HUES64 (cell line): ENCODE measurements around the gene MEGF6.

Source experiments
- H3K27ac ChIP-seq: 2 replicates; pipeline ENCODE4 v1.7.0; 2013; ENCODE audit warnings: low read depth, low read length, inconsistent platforms
- H3K27me3 ChIP-seq: 2 replicates; pipeline ENCODE4 v1.6.1; 2013; ENCODE audit warnings: mild to moderate bottlenecking, low read length; ENCODE audit not compliant: insufficient read depth
- H3K36me3 ChIP-seq: 2 replicates; pipeline ENCODE4 v1.6.1; 2013; ENCODE audit warnings: mild to moderate bottlenecking, low read length; ENCODE audit not compliant: insufficient read depth
- H3K4me1 ChIP-seq: 2 replicates; pipeline ENCODE4 v1.6.1; 2013; ENCODE audit warnings: mild to moderate bottlenecking, low read length, moderate library complexity; ENCODE audit not compliant: insufficient read depth
- H3K4me3 ChIP-seq: 2 replicates; pipeline ENCODE4 v1.5.1; 2013; ENCODE audit warnings: mild to moderate bottlenecking, low read length, moderate library complexity
- H3K9ac ChIP-seq: 2 replicates; pipeline ENCODE4 v1.6.1; 2013; ENCODE audit warnings: mild to moderate bottlenecking, low read depth, low read length
- H3K9me3 ChIP-seq: 2 replicates; pipeline ENCODE4 v1.6.1; 2013; ENCODE audit warnings: low read depth, low read length; ENCODE audit not compliant: insufficient read depth
- WGBS: fragments of 150-250, 120-280 bp; methylation state at CpG from one replicate; pipeline ENCODE4 v1.1.7; 2013; ENCODE audit warnings: missing lambda C conversion rate; 5-methylcytosine and 5-hydroxymethylcytosine counted together

The MEGF6 gene

GRCh38 chr1:3511306-3511705, 100.0 kb downstream of the MEGF6 start:
- Histone ChIP-seq H3K27ac (no peak overlapping the region), H3K36me3 (no peaks in the 10 kb centered on the region), H3K4me3 (no peak overlapping the region), H3K9me3 (no peaks in the 10 kb centered on the region), H3K9ac (no peak overlapping the region), H3K27me3 (no peaks in the 10 kb centered on the region), H3K4me1 (no peaks in the 10 kb centered on the region)
- 96% methylated on average over 16 of the region's 16 CpGs for WGBS

- Histone ChIP-seq H3K36me3 (no peaks in the 10 kb centered on the region), H3K9me3 (no peaks in the 10 kb centered on the region), H3K27ac (no peak overlapping the region), H3K27me3 (no peaks in the 10 kb centered on the region), H3K9ac (no peak overlapping the region), H3K4me1 (no peaks in the 10 kb centered on the region), H3K4me3 (no peak overlapping the region)
- 97% methylated on average over 12 of the region's 12 CpGs for WGBS
Measured at GRCh38 chr1:3510956-3511250, 100.4 kb downstream of the MEGF6 start.

- no peak overlapping the region for H3K4me3 ChIP-seq
- H3K27me3 ChIP-seq = no peaks in the 10 kb centered on the region
- H3K9ac ChIP-seq = no peak overlapping the region
- no peaks in the 10 kb centered on the region for H3K36me3 ChIP-seq
- no peak overlapping the region for H3K27ac ChIP-seq
- 93% methylated on average over 32 of the region's 32 CpGs for WGBS
- H3K9me3 ChIP-seq = no peaks in the 10 kb centered on the region
- H3K4me1 ChIP-seq = no peaks in the 10 kb centered on the region
Measured at GRCh38 chr1:3510136-3510955, 101.0 kb downstream of the MEGF6 start.

- no peaks in the 10 kb centered on the region for H3K9me3 ChIP-seq
- H3K27ac ChIP-seq = no peak overlapping the region
- no peaks in the 10 kb centered on the region for H3K36me3 ChIP-seq
- 93% methylated on average over 21 of the region's 21 CpGs for WGBS
- H3K4me1 ChIP-seq = no peaks in the 10 kb centered on the region
- no peak overlapping the region for H3K4me3 ChIP-seq
- H3K9ac ChIP-seq = no peak overlapping the region
- H3K27me3 ChIP-seq = no peaks in the 10 kb centered on the region
Measured at GRCh38 chr1:3509721-3510120, 101.6 kb downstream of the MEGF6 start.

- WGBS = 94% methylated on average over 33 of the region's 33 CpGs
- Histone ChIP-seq H3K36me3 (no peaks in the 10 kb centered on the region), H3K9me3 (no peaks in the 10 kb centered on the region), H3K4me3 (no peak overlapping the region), H3K27me3 (no peaks in the 10 kb centered on the region), H3K27ac (no peak overlapping the region), H3K9ac (no peak overlapping the region), H3K4me1 (no peaks in the 10 kb centered on the region)
Measured at GRCh38 chr1:3508757-3509415, 102.4 kb downstream of the MEGF6 start.

- 92% methylated on average over 11 of the region's 11 CpGs for WGBS
- Histone ChIP-seq H3K4me1 (no peaks in the 10 kb centered on the region), H3K4me3 (no peak overlapping the region)
Measured at GRCh38 chr1:3507636-3508275, 103.6 kb downstream of the MEGF6 start.

GRCh38 chr1:3506943-3507342, 104.4 kb downstream of the MEGF6 start:
- no peaks in the 10 kb centered on the region for H3K36me3 ChIP-seq
- no peaks in the 10 kb centered on the region for H3K9me3 ChIP-seq
- WGBS = 92% methylated on average over 7 of the region's 7 CpGs
- H3K27me3 ChIP-seq = no peaks in the 10 kb centered on the region
- no peak overlapping the region for H3K9ac ChIP-seq
- H3K27ac ChIP-seq = no peak overlapping the region
- H3K4me1 ChIP-seq = no peaks in the 10 kb centered on the region
- no peak overlapping the region for H3K4me3 ChIP-seq

More at GRCh38 chr1:3507636-3508275, 103.6 kb downstream of the MEGF6 start:
- H3K27me3 ChIP-seq = no peaks in the 10 kb centered on the region
- no peaks in the 10 kb centered on the region for H3K36me3 ChIP-seq
- H3K27ac ChIP-seq = no peak overlapping the region
- no peaks in the 10 kb centered on the region for H3K9me3 ChIP-seq
- no peak overlapping the region for H3K9ac ChIP-seq

- Histone ChIP-seq H3K36me3 (no peaks in the 10 kb centered on the region), H3K27ac (no peak overlapping the region)
Measured at GRCh38 chr1:3506041-3506440, 105.3 kb downstream of the MEGF6 start.

GRCh38 chr1:3505161-3505560, 106.1 kb downstream of the MEGF6 start:
- H3K27ac ChIP-seq = no peak overlapping the region
- no peaks in the 10 kb centered on the region for H3K27me3 ChIP-seq
- 88% methylated on average over 20 of the region's 20 CpGs for WGBS
- no peaks in the 10 kb centered on the region for H3K9me3 ChIP-seq
- H3K4me1 ChIP-seq = no peaks in the 10 kb centered on the region
- no peak overlapping the region for H3K4me3 ChIP-seq
- H3K9ac ChIP-seq = no peak overlapping the region
- no peaks in the 10 kb centered on the region for H3K36me3 ChIP-seq

More at GRCh38 chr1:3506041-3506440, 105.3 kb downstream of the MEGF6 start:
- H3K9me3 ChIP-seq = no peaks in the 10 kb centered on the region
- no peaks in the 10 kb centered on the region for H3K4me1 ChIP-seq
- no peak overlapping the region for H3K4me3 ChIP-seq
- H3K9ac ChIP-seq = no peak overlapping the region
- H3K27me3 ChIP-seq = no peaks in the 10 kb centered on the region
- 95% methylated on average over 15 of the region's 15 CpGs for WGBS

- Histone ChIP-seq H3K9ac (no peak overlapping the region), H3K4me1 (no peaks in the 10 kb centered on the region)
- WGBS = 91% methylated on average over 7 of the region's 7 CpGs
Measured at GRCh38 chr1:3504822-3505153, 106.5 kb downstream of the MEGF6 start.

GRCh38 chr1:3504151-3504821, 107.0 kb downstream of the MEGF6 start:
- no peaks in the 10 kb centered on the region for H3K36me3 ChIP-seq
- no peak overlapping the region for H3K4me3 ChIP-seq
- no peaks in the 10 kb centered on the region for H3K27me3 ChIP-seq
- no peak overlapping the region for H3K9ac ChIP-seq
- no peaks in the 10 kb centered on the region for H3K9me3 ChIP-seq
- no peak overlapping the region for H3K27ac ChIP-seq
- WGBS = 92% methylated on average over 31 of the region's 31 CpGs
- no peaks in the 10 kb centered on the region for H3K4me1 ChIP-seq

More at GRCh38 chr1:3504822-3505153, 106.5 kb downstream of the MEGF6 start:
- Histone ChIP-seq H3K4me3 (no peak overlapping the region), H3K27me3 (no peaks in the 10 kb centered on the region), H3K9me3 (no peaks in the 10 kb centered on the region), H3K36me3 (no peaks in the 10 kb centered on the region), H3K27ac (no peak overlapping the region)
